ENCODE results near the gene FMN1. TPM values are rescaled to one million over a fixed set of nuclear protein-coding genes. Genes with fewer than 3 reads are reported as not detected.
A peak's percentile ranks its signal among the peaks of the same experiment; 100 is the strongest.

The FMN1 gene
- polyA plus RNA-seq, 3 donors: 0.28 to 3.7 (median 0.34) TPM

GRCh38 chr15:33104212-33104611, 90.3 kb downstream of the FMN1 start:
- WGBS (ENCODE audit: insufficient coverage): no CpG with 5 or more reads among the region's 2 CpGs
- Mint-ChIP-seq H3K27me3 (ENCODE audit: low read depth in 3 of 3) (peaks cover 1 to 7% (median 4%) of the 10 kb centered on the region in 3 donors), H3K4me3 (no peak overlapping the region), H3K9me3 (no peaks in the 10 kb centered on the region), H3K36me3 (peaks cover 0 to 4% of the 10 kb centered on the region in 2 donors), H3K4me1 (peaks cover 14% of the 10 kb centered on the region), H3K27ac (peak overlapping the region in 1 of 7 donors; percentile 69)
- Histone ChIP-seq H3K9me3 (replicated peaks in 1 of 2; ENCODE audit: control insufficient read depth in 1 of 2, insufficient read depth in 1 of 2, low read length in 2 of 2) (no peaks in the 10 kb centered on the region), H4K20me1 (ENCODE audit: insufficient read depth, low read length) (no peaks in the 10 kb centered on the region), H3K79me2 (ENCODE audit: insufficient read depth, low read length) (no peaks in the 10 kb centered on the region), H2AFZ (ENCODE audit: insufficient read depth, low read depth, low read length, poor library complexity, severe bottlenecking) (no peak overlapping the region), H3K27me3 (ENCODE audit: control insufficient read depth in 2 of 2, insufficient read depth in 2 of 2, low read length in 2 of 2) (peaks cover 0 to 2% of the 10 kb centered on the region in 2 donors), H3K4me2 (replicated peaks; ENCODE audit: extremely low read depth, low read length, poor library complexity, severe bottlenecking) (no peak overlapping the region), H3K27ac (ENCODE audit: low read depth in 1 of 2, low read length in 2 of 2) (no peak overlapping the region), H3K4me3 (replicated peaks in 1 of 3; ENCODE audit: low read depth in 2 of 3, low read length in 3 of 3) (no peak overlapping the region), H3K36me3 (replicated peaks in 1 of 2; ENCODE audit: control insufficient read depth in 1 of 2, insufficient read depth in 2 of 2, low read length in 2 of 2) (no peaks in the 10 kb centered on the region), H3K4me1 (ENCODE audit: control insufficient read depth in 1 of 2, insufficient read depth in 2 of 2, low read length in 2 of 2) (peaks cover 8 to 12% of the 10 kb centered on the region in 2 donors), H3K9ac (ENCODE audit: insufficient read depth, low read length, poor library complexity, severe bottlenecking) (no peak overlapping the region)
- no peak for DNase-seq
- intact Hi-C loops (cut with micrococcal nuclease): no loop called here
- no peak for TF ChIP-seq CTCF (IDR thresholded peaks at IDR 0.05)

- intact Hi-C loops (cut with micrococcal nuclease): no loop called here
- Histone ChIP-seq H3K4me2 (replicated peaks; ENCODE audit: extremely low read depth, low read length, poor library complexity, severe bottlenecking) (no peak overlapping the region), H4K20me1 (ENCODE audit: insufficient read depth, low read length) (no peaks in the 10 kb centered on the region), H3K4me3 (replicated peaks in 1 of 3; ENCODE audit: low read depth in 2 of 3, low read length in 3 of 3) (no peak overlapping the region), H3K27me3 (ENCODE audit: control insufficient read depth in 2 of 2, insufficient read depth in 2 of 2, low read length in 2 of 2) (peaks cover 0 to 2% of the 10 kb centered on the region in 2 donors), H3K9ac (ENCODE audit: insufficient read depth, low read length, poor library complexity, severe bottlenecking) (no peak overlapping the region), H2AFZ (ENCODE audit: insufficient read depth, low read depth, low read length, poor library complexity, severe bottlenecking) (no peak overlapping the region), H3K9me3 (replicated peaks in 1 of 2; ENCODE audit: control insufficient read depth in 1 of 2, insufficient read depth in 1 of 2, low read length in 2 of 2) (no peaks in the 10 kb centered on the region), H3K36me3 (replicated peaks in 1 of 2; ENCODE audit: control insufficient read depth in 1 of 2, insufficient read depth in 2 of 2, low read length in 2 of 2) (no peaks in the 10 kb centered on the region), H3K79me2 (ENCODE audit: insufficient read depth, low read length) (peaks cover 7% of the 10 kb centered on the region), H3K27ac (ENCODE audit: low read depth in 1 of 2, low read length in 2 of 2) (no peak overlapping the region), H3K4me1 (ENCODE audit: control insufficient read depth in 1 of 2, insufficient read depth in 2 of 2, low read length in 2 of 2) (peaks cover 15 to 16% of the 10 kb centered on the region in 2 donors)
- no peak for TF ChIP-seq CTCF (IDR thresholded peaks at IDR 0.05)
- Mint-ChIP-seq H3K27me3 (ENCODE audit: low read depth in 3 of 3) (peaks cover 0 to 4% (median 0%) of the 10 kb centered on the region in 3 donors), H3K27ac (no peak overlapping the region), H3K4me1 (peaks cover 30% of the 10 kb centered on the region), H3K36me3 (no peaks in the 10 kb centered on the region), H3K9me3 (no peaks in the 10 kb centered on the region), H3K4me3 (no peak overlapping the region)
- no peak for DNase-seq
- WGBS (ENCODE audit: insufficient coverage): no CpG with 5 or more reads among the region's 3 CpGs
Observed at GRCh38 chr15:33101036-33101435, 93.5 kb downstream of the FMN1 start.
